ENCODE results near the gene NFATC4.

DNA sequence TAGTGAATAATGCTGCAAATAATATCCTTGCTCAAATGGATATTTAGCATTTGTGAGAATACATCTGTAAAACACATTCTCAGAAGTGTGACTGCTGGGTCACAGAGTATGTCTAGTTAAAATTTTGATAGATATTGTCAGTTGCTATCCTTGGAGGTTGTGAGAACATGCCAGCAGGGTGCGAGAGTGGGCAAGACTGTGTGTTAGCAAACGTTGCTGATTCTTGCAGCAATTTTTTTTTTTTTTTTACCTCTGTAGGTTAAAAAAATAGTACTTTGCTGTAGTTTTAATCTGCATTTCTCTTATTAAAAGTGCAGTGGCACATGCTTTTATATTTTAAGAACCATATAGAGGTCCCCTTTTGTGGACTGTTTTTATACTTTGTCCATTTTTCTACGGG lies 26.3 kb downstream of the NFATC4 start:
- TF ChIP-seq, protein P1, sequence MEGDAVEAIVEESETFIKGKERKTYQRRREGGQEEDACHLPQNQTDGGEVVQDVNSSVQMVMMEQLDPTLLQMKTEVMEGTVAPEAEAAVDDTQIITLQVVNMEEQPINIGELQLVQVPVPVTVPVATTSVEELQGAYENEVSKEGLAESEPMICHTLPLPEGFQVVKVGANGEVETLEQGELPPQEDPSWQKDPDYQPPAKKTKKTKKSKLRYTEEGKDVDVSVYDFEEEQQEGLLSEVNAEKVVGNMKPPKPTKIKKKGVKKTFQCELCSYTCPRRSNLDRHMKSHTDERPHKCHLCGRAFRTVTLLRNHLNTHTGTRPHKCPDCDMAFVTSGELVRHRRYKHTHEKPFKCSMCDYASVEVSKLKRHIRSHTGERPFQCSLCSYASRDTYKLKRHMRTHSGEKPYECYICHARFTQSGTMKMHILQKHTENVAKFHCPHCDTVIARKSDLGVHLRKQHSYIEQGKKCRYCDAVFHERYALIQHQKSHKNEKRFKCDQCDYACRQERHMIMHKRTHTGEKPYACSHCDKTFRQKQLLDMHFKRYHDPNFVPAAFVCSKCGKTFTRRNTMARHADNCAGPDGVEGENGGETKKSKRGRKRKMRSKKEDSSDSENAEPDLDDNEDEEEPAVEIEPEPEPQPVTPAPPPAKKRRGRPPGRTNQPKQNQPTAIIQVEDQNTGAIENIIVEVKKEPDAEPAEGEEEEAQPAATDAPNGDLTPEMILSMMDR (conservative IDR thresholded peaks at IDR 0.05; ENCODE audit: low read depth in 2 of 2), result 0 out of 4 replicates have a peak, but pooled peaks of 1 of the 2 experiments have one; percentile 17
- TF ChIP-seq EZH2phosphoT487 (IDR thresholded peaks at IDR 0.05; ENCODE audit: unreplicated experiment) (no peak), CREB1 (CRISPR knock-in tag; IDR thresholded peaks at IDR 0.05; ENCODE audit: low read depth) (no peak), EZH2 (IDR thresholded peaks at IDR 0.05; ENCODE audit: low read depth, unreplicated experiment) (no peak), POLR2AphosphoS5 (IDR thresholded peaks at IDR 0.05; ENCODE audit: low read depth) (no peak), ZNF331 (CRISPR knock-in tag; IDR thresholded peaks at IDR 0.05; ENCODE audit: low read depth) (no peak), ZNF114 (CRISPR knock-in tag; IDR thresholded peaks at IDR 0.05) (no peak), NANOG (IDR thresholded peaks at IDR 0.05; ENCODE audit: borderline replicate concordance) (no peak), STAT1 (IDR thresholded peaks at IDR 0.05; ENCODE audit: unreplicated experiment) (no peak)
- TF ChIP-seq, protein P2, sequence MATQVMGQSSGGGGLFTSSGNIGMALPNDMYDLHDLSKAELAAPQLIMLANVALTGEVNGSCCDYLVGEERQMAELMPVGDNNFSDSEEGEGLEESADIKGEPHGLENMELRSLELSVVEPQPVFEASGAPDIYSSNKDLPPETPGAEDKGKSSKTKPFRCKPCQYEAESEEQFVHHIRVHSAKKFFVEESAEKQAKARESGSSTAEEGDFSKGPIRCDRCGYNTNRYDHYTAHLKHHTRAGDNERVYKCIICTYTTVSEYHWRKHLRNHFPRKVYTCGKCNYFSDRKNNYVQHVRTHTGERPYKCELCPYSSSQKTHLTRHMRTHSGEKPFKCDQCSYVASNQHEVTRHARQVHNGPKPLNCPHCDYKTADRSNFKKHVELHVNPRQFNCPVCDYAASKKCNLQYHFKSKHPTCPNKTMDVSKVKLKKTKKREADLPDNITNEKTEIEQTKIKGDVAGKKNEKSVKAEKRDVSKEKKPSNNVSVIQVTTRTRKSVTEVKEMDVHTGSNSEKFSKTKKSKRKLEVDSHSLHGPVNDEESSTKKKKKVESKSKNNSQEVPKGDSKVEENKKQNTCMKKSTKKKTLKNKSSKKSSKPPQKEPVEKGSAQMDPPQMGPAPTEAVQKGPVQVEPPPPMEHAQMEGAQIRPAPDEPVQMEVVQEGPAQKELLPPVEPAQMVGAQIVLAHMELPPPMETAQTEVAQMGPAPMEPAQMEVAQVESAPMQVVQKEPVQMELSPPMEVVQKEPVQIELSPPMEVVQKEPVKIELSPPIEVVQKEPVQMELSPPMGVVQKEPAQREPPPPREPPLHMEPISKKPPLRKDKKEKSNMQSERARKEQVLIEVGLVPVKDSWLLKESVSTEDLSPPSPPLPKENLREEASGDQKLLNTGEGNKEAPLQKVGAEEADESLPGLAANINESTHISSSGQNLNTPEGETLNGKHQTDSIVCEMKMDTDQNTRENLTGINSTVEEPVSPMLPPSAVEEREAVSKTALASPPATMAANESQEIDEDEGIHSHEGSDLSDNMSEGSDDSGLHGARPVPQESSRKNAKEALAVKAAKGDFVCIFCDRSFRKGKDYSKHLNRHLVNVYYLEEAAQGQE (IDR thresholded peaks at IDR 0.05; ENCODE audit: unreplicated experiment), result no peak
- TF ChIP-seq, protein P3, sequence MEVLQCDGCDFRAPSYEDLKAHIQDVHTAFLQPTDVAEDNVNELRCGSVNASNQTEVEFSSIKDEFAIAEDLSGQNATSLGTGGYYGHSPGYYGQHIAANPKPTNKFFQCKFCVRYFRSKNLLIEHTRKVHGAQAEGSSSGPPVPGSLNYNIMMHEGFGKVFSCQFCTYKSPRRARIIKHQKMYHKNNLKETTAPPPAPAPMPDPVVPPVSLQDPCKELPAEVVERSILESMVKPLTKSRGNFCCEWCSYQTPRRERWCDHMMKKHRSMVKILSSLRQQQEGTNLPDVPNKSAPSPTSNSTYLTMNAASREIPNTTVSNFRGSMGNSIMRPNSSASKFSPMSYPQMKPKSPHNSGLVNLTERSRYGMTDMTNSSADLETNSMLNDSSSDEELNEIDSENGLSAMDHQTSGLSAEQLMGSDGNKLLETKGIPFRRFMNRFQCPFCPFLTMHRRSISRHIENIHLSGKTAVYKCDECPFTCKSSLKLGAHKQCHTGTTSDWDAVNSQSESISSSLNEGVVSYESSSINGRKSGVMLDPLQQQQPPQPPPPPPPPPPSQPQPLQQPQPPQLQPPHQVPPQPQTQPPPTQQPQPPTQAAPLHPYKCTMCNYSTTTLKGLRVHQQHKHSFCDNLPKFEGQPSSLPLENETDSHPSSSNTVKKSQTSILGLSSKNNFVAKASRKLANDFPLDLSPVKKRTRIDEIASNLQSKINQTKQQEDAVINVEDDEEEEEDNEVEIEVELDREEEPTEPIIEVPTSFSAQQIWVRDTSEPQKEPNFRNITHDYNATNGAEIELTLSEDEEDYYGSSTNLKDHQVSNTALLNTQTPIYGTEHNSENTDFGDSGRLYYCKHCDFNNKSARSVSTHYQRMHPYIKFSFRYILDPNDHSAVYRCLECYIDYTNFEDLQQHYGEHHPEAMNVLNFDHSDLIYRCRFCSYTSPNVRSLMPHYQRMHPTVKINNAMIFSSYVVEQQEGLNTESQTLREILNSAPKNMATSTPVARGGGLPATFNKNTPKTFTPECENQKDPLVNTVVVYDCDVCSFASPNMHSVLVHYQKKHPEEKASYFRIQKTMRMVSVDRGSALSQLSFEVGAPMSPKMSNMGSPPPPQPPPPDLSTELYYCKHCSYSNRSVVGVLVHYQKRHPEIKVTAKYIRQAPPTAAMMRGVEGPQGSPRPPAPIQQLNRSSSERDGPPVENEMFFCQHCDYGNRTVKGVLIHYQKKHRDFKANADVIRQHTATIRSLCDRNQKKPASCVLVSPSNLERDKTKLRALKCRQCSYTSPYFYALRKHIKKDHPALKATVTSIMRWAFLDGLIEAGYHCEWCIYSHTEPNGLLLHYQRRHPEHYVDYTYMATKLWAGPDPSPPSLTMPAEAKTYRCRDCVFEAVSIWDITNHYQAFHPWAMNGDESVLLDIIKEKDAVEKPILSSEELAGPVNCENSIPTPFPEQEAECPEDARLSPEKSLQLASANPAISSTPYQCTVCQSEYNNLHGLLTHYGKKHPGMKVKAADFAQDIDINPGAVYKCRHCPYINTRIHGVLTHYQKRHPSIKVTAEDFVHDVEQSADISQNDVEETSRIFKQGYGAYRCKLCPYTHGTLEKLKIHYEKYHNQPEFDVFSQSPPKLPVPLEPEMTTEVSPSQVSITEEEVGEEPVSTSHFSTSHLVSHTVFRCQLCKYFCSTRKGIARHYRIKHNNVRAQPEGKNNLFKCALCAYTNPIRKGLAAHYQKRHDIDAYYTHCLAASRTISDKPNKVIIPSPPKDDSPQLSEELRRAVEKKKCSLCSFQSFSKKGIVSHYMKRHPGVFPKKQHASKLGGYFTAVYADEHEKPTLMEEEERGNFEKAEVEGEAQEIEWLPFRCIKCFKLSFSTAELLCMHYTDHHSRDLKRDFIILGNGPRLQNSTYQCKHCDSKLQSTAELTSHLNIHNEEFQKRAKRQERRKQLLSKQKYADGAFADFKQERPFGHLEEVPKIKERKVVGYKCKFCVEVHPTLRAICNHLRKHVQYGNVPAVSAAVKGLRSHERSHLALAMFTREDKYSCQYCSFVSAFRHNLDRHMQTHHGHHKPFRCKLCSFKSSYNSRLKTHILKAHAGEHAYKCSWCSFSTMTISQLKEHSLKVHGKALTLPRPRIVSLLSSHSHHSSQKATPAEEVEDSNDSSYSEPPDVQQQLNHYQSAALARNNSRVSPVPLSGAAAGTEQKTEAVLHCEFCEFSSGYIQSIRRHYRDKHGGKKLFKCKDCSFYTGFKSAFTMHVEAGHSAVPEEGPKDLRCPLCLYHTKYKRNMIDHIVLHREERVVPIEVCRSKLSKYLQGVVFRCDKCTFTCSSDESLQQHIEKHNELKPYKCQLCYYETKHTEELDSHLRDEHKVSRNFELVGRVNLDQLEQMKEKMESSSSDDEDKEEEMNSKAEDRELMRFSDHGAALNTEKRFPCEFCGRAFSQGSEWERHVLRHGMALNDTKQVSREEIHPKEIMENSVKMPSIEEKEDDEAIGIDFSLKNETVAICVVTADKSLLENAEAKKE (CRISPR knock-in tag; IDR thresholded peaks at IDR 0.05), result no peak

Measured in GM23338 (cell line).